GM18505 (cell line): ENCODE measurements around the gene CCDC187.
"Not testable (repeated sequence)": the region's sequence is repeated elsewhere in the genome, so short reads cannot be mapped to it uniquely, and the experiment has no call there.

Experiments
- ATAC-seq: cut with Tn5 transposase; IDR thresholded peaks from one replicate; pipeline ENCODE4 v1.9.1; 2021; ENCODE audit not compliant: unreplicated experiment
- POLR2A ChIP-seq: IDR thresholded peaks from 4 replicates; pipeline ENCODE4 v1.6.1; 2011; ENCODE audit warnings: borderline replicate concordance; ENCODE audit not compliant: insufficient read depth, insufficient read length; ENCODE audit errors: extremely low read depth

Gene CCDC187

DNA sequence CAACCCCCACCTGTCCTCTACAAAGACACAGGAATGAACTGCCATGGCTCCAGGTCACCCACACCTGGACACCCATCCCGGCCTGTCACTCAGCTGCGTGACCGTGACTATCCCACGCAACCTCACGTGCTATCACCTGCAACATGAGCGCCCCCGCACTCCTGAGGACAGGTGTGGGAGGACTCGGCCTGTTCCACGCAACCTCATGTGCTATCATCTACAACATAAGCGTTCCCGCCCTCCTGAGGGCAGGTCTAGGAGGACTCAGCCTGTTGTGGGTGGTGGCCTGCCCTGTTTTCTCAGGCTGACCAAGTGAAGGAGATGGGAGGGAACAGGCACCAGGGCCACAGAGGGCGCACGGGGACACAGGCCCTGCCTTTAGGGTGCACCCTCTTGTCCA lies 62.4 kb downstream of the CCDC187 start:
- TF ChIP-seq POLR2A = no peak
- ATAC-seq = no peak

DNA sequence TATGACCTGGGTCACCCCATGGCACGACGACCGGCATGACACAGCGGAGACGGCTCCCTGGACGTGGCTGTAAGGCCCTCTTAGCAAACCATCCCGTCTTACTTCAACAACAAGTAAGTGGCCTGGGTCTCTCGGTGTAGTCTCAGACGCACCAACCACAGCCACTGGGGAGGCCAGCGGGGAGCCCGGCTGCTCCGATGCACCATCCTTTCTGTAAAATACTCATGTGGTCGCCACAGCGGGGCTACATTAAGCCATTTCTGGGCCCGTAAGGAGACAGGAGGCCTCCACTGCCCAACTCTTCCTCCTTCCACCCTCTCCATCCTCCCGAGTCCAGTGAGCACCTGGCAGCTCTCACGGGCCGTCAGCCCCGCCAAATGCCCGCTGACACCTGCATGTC lies 63.0 kb downstream of the CCDC187 start:
- ATAC-seq = no peak
- TF ChIP-seq POLR2A = no peak

DNA sequence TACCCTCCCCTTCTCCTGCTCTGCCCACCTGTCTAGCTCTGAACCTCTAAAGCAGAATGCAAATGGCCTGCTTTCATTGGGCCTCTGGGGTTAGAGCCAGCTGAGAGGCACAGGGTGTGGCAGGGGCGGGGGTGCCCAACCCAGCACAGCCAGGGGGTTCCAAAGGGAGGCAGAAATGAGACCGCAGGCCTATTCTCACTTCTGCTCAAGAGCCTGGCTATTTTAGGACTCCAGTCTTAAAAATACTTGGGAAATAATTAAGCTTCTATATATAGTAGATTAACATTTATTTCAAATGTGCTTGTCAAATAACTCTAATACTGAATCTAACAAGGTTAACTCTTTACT lies 63.9 kb downstream of the CCDC187 start:
- TF ChIP-seq POLR2A = no peak
- no peak for ATAC-seq

DNA sequence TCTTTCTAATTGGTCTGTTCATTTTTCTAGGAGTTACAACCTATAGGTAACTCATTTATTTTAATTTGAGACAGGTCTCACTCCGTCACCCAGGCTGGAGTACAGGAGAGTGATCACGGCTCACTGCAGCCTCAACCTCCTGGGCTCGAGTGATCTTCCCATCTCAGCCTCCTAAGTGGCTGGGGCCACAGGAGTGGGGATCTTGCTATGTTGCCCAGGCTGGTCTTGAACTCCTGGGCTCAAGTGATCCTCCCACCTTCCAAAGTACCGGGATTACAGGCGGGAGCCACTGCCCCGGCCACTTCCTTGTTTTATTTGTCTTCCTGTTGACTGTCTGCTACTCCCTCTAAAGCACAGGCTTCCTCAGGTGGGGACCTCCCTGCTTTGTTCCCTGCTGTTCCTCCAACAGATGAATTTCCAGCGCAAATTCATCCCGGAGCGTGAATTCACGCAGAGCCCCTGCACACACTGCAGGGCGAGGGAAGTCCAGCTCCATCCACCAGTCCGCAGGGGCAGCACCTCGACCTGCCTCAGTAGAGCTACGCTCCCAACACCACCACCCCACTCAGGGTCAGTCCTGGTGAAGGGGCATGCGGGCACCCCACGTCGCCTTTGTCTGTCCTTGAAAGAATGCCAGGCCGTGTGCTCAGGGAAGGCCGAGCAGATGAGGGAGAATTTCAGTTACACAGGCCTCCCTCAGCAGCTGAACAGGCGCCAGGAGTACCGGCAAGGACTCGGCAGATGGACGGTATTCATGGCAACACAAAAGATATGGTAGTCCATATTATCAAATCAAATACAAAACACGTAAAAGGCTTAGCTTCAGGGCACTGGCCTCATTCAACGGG lies 64.5 kb downstream of the CCDC187 start:
- TF ChIP-seq POLR2A = no peak
- ATAC-seq = no peak

DNA sequence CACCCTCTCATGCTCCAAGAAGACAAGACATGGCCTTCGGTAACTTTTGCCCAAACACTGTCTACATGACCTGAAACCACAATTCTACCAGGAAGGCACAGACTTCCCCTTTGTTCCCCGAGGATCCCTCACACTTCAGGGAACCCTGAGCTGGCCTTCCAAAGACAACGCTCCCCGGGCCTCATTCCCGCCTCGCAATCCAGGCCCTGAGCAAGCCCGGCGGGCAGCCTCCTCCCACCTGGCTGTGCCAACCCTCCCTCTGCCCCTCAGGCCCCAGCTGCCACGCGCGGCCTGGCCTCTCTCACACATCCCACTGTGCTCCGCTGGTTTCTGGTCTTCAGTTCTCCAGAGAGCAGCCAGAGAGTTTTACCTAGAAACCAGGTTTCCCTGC lies 65.6 kb downstream of the CCDC187 start:
- ATAC-seq = no peak
- no peak for TF ChIP-seq POLR2A

DNA sequence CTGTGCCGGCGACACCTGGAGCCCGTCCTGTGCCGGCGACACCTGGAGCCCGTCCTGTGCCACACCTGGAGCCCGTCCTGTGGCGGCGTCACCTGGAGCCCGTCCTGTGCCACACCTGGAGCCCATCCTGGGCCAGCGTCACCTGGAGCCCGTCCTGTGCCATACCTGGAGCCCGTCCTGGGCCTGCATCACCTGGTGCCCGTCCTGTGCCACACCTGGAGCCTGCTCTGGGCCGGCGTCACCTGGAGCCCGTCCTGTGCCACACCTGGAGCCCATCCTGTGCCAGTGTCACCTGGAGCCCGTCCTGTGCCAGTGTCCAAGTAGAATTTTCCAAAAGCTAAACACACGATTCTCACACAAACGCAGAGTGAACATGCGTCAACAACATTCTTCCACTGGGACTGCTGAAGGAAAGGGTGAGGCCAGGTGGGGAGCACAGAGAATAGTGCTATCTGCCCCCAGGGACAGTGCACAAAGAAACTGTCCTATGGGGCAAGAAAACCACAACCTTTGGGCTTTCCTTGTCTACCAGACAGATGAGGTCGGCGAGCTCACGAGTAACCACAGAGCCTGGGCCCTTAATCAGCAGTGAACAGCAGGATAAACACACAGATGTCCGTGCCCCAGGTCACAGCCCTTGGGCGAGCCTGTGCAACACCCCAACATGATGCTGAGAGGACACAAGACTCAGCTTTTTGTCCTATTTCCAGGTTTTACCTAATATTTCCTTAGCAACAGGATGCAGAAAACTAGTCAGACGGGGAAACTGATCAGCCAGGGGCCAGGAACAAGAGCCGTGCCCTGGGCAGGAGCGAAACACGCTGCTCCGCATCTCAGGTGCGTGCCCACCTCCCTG lies 66.2 kb downstream of the CCDC187 start:
- TF ChIP-seq POLR2A = no peak
- no peak for ATAC-seq

DNA sequence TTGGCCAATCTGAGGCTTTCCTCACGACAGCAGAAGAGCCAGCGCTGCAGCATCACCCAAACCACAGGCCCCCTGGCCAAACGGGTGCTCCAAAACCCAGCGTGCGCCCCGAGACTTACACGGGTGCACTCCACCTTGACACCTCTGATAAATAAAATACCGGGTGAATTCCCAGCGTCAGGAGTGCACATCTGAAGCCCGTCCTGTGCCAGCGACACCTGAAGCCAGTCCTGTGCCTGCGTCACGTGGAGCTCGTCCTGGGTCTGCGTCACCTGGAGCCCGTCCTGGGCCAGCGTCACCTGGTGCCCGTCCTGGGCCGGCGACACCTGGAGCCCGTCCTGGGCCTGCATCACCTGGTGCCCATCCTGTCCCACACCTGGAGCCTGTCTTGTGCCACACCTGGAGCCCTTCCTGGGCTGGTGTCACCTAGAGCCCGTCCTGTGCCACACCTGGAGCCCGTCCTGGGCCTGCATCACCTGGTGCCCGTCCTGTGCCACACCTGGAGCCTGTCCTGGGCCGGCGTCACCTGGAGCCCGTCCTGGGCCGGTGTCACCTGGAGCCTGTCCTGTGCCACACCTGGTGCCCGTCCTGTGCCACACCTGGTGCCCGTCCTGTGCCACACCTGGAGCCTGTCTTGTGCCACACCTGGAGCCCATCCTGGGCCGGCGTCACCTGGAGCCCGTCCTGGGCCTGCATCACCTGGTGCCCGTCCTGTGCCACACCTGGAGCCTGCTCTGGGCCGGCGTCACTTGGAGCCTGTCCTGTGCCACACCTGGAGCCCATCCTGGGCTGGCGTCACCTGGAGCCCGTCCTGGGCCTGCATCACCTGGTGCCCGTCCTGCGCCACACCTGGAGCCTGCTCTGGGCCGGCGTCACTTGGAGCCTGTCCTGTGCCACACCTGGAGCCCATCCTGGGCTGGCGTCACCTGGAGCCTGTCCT lies 67.2 kb downstream of the CCDC187 start:
- ATAC-seq = not testable (repeated sequence)

DNA sequence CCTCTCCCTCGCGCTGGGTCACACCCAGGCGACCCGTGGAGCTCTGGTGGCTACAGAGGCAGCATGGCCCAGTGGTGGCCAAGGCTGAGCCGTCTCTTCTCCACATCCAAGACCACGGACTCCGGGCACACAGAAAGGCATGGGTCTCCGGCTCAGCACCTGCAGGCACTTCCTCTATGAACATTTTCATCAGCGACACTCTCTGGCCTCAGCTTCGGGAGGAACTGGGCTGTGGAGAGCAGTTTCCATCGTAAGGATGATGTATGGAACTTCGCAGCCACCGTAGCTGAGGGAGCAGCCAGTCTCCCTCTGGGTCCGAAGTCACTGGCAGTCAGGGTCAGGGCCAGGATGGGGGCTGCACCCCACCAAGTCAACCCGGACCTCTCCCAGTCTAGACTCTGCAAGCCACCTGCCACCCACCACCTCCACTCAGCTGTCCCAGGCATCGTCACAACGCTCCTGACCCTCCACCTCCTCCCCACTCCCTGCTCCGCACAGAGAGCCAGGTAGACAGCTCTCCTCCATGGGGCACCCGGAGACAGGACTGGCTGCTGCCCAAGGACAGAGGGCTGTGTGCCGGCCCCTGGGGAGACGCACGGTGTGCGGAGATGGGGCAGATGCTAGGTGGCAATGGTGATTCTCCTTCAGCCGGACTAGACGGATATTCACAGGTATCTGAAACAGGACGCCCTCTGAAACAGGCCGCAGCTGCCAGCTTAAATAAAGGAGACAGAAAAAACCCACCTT lies 68.0 kb downstream of the CCDC187 start:
- no peak for TF ChIP-seq POLR2A
- no peak for ATAC-seq

DNA sequence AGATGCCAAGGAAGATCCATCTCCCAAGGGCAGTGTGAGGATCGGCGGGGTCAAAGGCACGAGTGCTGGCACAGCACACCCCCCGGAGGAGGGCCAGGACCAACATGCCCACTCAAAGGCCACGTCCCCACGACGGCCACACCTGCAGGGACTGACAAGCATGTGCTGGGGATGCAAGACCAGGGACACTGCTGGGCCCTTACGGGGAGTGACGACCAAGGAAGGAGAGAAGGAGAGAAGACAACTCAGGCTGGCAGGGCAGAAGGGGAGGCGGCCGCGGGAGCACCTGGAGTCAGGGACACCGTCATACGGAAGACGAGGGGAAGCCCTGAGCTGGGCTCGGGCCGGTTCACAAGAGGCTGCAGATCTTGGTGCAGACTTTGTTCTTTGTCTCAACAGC lies 68.7 kb downstream of the CCDC187 start:
- TF ChIP-seq POLR2A = no peak
- ATAC-seq = no peak

DNA sequence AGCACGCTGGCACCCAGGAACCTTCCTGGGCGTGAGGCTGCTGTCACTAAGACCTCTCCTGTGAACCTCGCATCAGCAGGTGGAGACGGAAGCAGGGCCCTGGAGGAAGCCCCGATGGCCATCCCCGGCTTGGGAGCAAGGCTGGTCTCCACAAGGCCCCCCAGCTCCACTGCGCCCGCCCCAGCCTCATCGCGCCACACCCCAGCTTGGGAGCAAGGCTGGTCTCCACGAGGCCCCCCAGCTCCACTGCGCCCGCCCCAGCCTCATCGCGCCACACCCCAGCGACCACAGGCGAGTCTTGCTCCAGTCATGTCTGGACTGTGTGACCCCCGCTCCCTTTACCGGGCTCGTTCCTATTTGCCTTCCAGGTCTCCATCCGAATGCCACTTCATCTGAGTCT lies 69.3 kb downstream of the CCDC187 start:
- TF ChIP-seq POLR2A = no peak
- ATAC-seq = no peak

DNA sequence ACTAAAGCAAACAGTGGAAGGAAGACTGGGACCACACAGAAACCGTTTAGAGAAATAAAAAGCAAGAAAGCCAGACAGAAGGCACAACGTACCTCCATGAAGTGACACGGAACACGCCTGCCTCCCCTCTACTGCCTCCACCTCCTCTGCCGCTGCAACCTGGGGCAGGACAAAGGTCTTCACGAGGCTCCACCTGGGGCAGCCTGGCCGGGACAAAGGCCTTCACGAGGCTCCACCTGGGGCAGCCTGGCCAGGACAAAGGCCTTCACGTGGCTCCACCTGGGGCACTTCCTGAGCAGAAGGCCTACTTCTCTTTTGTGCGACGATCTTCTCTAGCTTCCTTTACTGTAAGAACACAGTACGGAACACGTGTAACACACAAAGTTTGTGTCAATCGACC lies 70.0 kb downstream of the CCDC187 start:
- TF ChIP-seq POLR2A = no peak

DNA sequence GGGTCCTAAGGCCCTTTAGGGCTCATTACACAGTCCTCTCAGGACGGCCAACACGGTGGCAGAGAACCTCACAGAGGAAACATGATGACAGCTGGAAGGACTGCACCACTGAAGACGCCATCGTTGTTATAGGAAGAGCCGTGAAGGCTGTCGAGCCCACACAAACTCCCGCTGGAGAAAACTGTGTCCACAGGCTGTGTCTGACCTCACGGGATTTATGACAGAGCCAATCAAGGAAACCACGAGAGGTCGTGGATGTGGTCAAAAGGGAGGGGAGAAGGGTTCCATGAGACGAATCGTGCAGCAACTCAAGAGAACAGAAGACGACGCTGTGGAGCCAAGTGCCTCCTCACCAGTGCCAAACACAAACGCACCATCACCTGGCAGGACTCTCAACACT lies 70.5 kb downstream of the CCDC187 start:
- no peak for TF ChIP-seq POLR2A
- no peak for ATAC-seq

More for the DNA sequence above, 70.0 kb downstream of the CCDC187 start:
- ATAC-seq = no peak
